Measurements from ENCODE around the gene TMEM174.

The TMEM174 gene

GRCh38 chr5:73143716-73144115 is 29.3 kb upstream of the TMEM174 start:
- Mint-ChIP-seq H3K27me3 (peaks cover 57% of the 10 kb centered on the region), H3K27ac (no peak overlapping the region), H3K9me3 (no peaks in the 10 kb centered on the region), H3K4me1 (no peaks in the 10 kb centered on the region), H3K4me3 (no peak overlapping the region), H3K36me3 (no peaks in the 10 kb centered on the region)
- ATAC-seq = no peak

- peaks cover 1% of the 10 kb centered on the region for H3K9me3 Mint-ChIP-seq
- no peak overlapping the region for H3K4me3 Mint-ChIP-seq
- no peak for ATAC-seq
- H3K27ac Mint-ChIP-seq = no peak overlapping the region
- peaks cover 8% of the 10 kb centered on the region for H3K4me1 Mint-ChIP-seq
- H3K36me3 Mint-ChIP-seq = no peaks in the 10 kb centered on the region
- peaks cover 52% of the 10 kb centered on the region for H3K27me3 Mint-ChIP-seq
Measured at GRCh38 chr5:73149540-73149939, 23.5 kb upstream of the TMEM174 start.

GRCh38 chr5:73150876-73151275 is 22.1 kb upstream of the TMEM174 start:
- Mint-ChIP-seq H3K36me3 (no peaks in the 10 kb centered on the region), H3K4me1 (peaks cover 8% of the 10 kb centered on the region), H3K9me3 (peaks cover 3% of the 10 kb centered on the region), H3K4me3 (no peak overlapping the region), H3K27me3 (peaks cover 53% of the 10 kb centered on the region), H3K27ac (no peak overlapping the region)
- no peak for ATAC-seq

- Mint-ChIP-seq H3K27ac (no peak overlapping the region), H3K36me3 (no peaks in the 10 kb centered on the region), H3K9me3 (peaks cover 3% of the 10 kb centered on the region), H3K4me1 (peaks cover 8% of the 10 kb centered on the region), H3K27me3 (peaks cover 55% of the 10 kb centered on the region), H3K4me3 (no peak overlapping the region)
- no peak for ATAC-seq
Measured at GRCh38 chr5:73151766-73152410, 21.1 kb upstream of the TMEM174 start.

GRCh38 chr5:73152411-73153388 is 20.3 kb upstream of the TMEM174 start:
- Mint-ChIP-seq H3K27ac (no peak overlapping the region), H3K4me3 (no peak overlapping the region), H3K27me3 (peaks cover 56% of the 10 kb centered on the region), H3K9me3 (peaks cover 3% of the 10 kb centered on the region), H3K4me1 (peaks cover 8% of the 10 kb centered on the region), H3K36me3 (no peaks in the 10 kb centered on the region)
- no peak for ATAC-seq

- Mint-ChIP-seq H3K36me3 (no peaks in the 10 kb centered on the region), H3K27ac (no peak overlapping the region), H3K4me1 (peaks cover 8% of the 10 kb centered on the region), H3K9me3 (peaks cover 3% of the 10 kb centered on the region), H3K4me3 (no peak overlapping the region), H3K27me3 (peaks cover 64% of the 10 kb centered on the region)
- ATAC-seq = peak; percentile 58
Measured at GRCh38 chr5:73153513-73153912, 19.5 kb upstream of the TMEM174 start.

- Mint-ChIP-seq H3K9me3 (peaks cover 3% of the 10 kb centered on the region), H3K27ac (no peak overlapping the region), H3K4me1 (peaks cover 10% of the 10 kb centered on the region), H3K36me3 (no peaks in the 10 kb centered on the region), H3K27me3 (peaks cover 73% of the 10 kb centered on the region), H3K4me3 (no peak overlapping the region)
- no peak for ATAC-seq
Measured at GRCh38 chr5:73154208-73155006, 18.6 kb upstream of the TMEM174 start.

GRCh38 chr5:73155271-73156222 is 17.4 kb upstream of the TMEM174 start:
- Mint-ChIP-seq H3K27me3 (peaks cover 80% of the 10 kb centered on the region), H3K4me1 (peaks cover 21% of the 10 kb centered on the region)

GRCh38 chr5:73157414-73158303 is 15.3 kb upstream of the TMEM174 start:
- ATAC-seq = no peak
- no peak overlapping the region for H3K27ac Mint-ChIP-seq
- peaks cover 74% of the 10 kb centered on the region for H3K27me3 Mint-ChIP-seq
- H3K4me3 Mint-ChIP-seq = no peak overlapping the region
- H3K9me3 Mint-ChIP-seq = peaks cover 3% of the 10 kb centered on the region
- peaks cover 26% of the 10 kb centered on the region for H3K4me1 Mint-ChIP-seq
- H3K36me3 Mint-ChIP-seq = no peaks in the 10 kb centered on the region

More at GRCh38 chr5:73155271-73156222, 17.4 kb upstream of the TMEM174 start:
- Mint-ChIP-seq H3K36me3 (no peaks in the 10 kb centered on the region), H3K9me3 (peaks cover 3% of the 10 kb centered on the region), H3K27ac (no peak overlapping the region), H3K4me3 (no peak overlapping the region)
- no peak for ATAC-seq

- ATAC-seq = no peak
- H3K9me3 Mint-ChIP-seq = peaks cover 3% of the 10 kb centered on the region
- no peak overlapping the region for H3K27ac Mint-ChIP-seq
- H3K4me3 Mint-ChIP-seq = no peak overlapping the region
- H3K27me3 Mint-ChIP-seq = peaks cover 74% of the 10 kb centered on the region
- H3K4me1 Mint-ChIP-seq = peaks cover 26% of the 10 kb centered on the region
- no peaks in the 10 kb centered on the region for H3K36me3 Mint-ChIP-seq
Measured at GRCh38 chr5:73158313-73158712, 14.7 kb upstream of the TMEM174 start.

- Mint-ChIP-seq H3K36me3 (no peaks in the 10 kb centered on the region), H3K27ac (no peak overlapping the region), H3K4me1 (peaks cover 18% of the 10 kb centered on the region), H3K27me3 (peaks cover 71% of the 10 kb centered on the region), H3K9me3 (no peaks in the 10 kb centered on the region), H3K4me3 (no peak overlapping the region)
- ATAC-seq = peak; percentile 83
Measured at GRCh38 chr5:73160239-73160671, 12.7 kb upstream of the TMEM174 start.

- Mint-ChIP-seq H3K9me3 (peaks cover 2% of the 10 kb centered on the region), H3K27ac (no peak overlapping the region), H3K36me3 (no peaks in the 10 kb centered on the region), H3K4me3 (no peak overlapping the region), H3K4me1 (peaks cover 12% of the 10 kb centered on the region), H3K27me3 (peaks cover 86% of the 10 kb centered on the region)
- ATAC-seq = no peak
Measured at GRCh38 chr5:73170522-73170921, 2.5 kb upstream of the TMEM174 start.

- Mint-ChIP-seq H3K27ac (no peak overlapping the region), H3K4me1 (peaks cover 12% of the 10 kb centered on the region), H3K4me3 (no peak overlapping the region), H3K9me3 (peaks cover 2% of the 10 kb centered on the region), H3K27me3 (peaks cover 84% of the 10 kb centered on the region), H3K36me3 (no peaks in the 10 kb centered on the region)
- ATAC-seq = no peak
Measured at GRCh38 chr5:73171495-73171894, 1.5 kb upstream of the TMEM174 start.

Measured in stimulated activated memory B cell treated with anti-CD40 and anti-IgM and Interleukin-4, amounts not matched to agents 10 μg/mL and 1 μg/mL and 100 μg/mL, for 72 hours (primary cell).